Heart left ventricle (tissue), 13 donors: ENCODE data around the gene TRIM24.

Experiments used
- CTCF ChIP-seq, 12 donors: fragments of 200-600 bp; sonication (generic) in 4 of 12; IDR thresholded peaks; one replicate each; pipeline versions ENCODE4 v1.5.0 to v1.8.0; 2018 to 2022; ENCODE audit warnings: antibody characterized with exemption in 12 of 12, mild to moderate bottlenecking in 5 of 12
- POLR2A ChIP-seq, 2 donors: fragments of 450-650 bp; IDR thresholded peaks; one replicate each; pipeline ENCODE4 v1.6.1; 2017; ENCODE audit warnings: antibody characterized with exemption in 2 of 2, mild to moderate bottlenecking in 2 of 2, moderate library complexity in 2 of 2
- donor health status: ischemic (EF 13 %, LVEDD 7.1; RV severe dilation, severe dysfunction).
- donor health status: DM: no; HTN: yes; CAD: no.
- donor health status: DM: no; HTN: no; CAD: no.
- donor health status: ischemic (EF 25% LVEDD 6.9; RV normal size, moderate dysfunction).
- donor health status: ischemic (EF 25% LVEDD 5.7; RV mildly dilated, moderate dysfunction).
- donor health status: ischemic (EF 35%, LVEDD 5.7; RV mildly dilated, moderate dysfunction).
- donor health status: nonischemic (EF 11% LVEDD 7.7; RV severe dilation, severe dysfunction).
- donor health status: DM: yes; HTN: yes; CAD: no.
- donor health status: PGD.
- donor health status: ischemic (EF 29% LVEDD 5.4; RV normal size, mild dysfunction).
- donor health status: nonischemic (EF 23%, LVEDD 6.1; RV moderate dilation, normal function).

- TF ChIP-seq POLR2A (IDR thresholded peaks at IDR 0.05) (no peak), CTCF (IDR thresholded peaks at IDR 0.05) (no peak)
These were observed 91.0 kb downstream of the TRIM24 start for GRCh38 chr7:138551102-138551501.
